AG08396 (cell line): ENCODE results near the gene EOLA1.
"Not testable (repeated sequence)": the region's sequence is repeated elsewhere in the genome, so short reads cannot be mapped to it uniquely, and the experiment has no call there.

ENCODE experiments used
- DNase-seq: peaks from one replicate; pipeline ENCODE4 v3.0.0; 2012; ENCODE audit warnings: low spot score, mixed read lengths

The EOLA1 gene

GRCh38 chrX:149545545-149546543 lies 5.0 kb downstream of the EOLA1 start:
- not testable (repeated sequence) for DNase-seq

GRCh38 chrX:149546962-149547361 lies 6.2 kb downstream of the EOLA1 start:
- DNase-seq: not testable (repeated sequence)

- not testable (repeated sequence) for DNase-seq
Measured at GRCh38 chrX:149547782-149548181, 7.0 kb downstream of the EOLA1 start.

- not testable (repeated sequence) for DNase-seq
Measured at GRCh38 chrX:149549701-149550100, 8.9 kb downstream of the EOLA1 start, which contains the start of gene HSFX3. TSS of gene HSFX3 (minus strand) at chrX:149549924. CDS start at chrX:149549852, 72 bp downstream.

- DNase-seq: not testable (repeated sequence)
Measured at GRCh38 chrX:149550454-149550853, 9.6 kb downstream of the EOLA1 start.

- not testable (repeated sequence) for DNase-seq
Measured at GRCh38 chrX:149551245-149551938, 10.6 kb downstream of the EOLA1 start.

GRCh38 chrX:149551939-149552248 lies 11.1 kb downstream of the EOLA1 start:
- DNase-seq: not testable (repeated sequence)

- not testable (repeated sequence) for DNase-seq
Measured at GRCh38 chrX:149555251-149555650, 14.4 kb downstream of the EOLA1 start.

- DNase-seq: no peak
Measured at GRCh38 chrX:149563359-149563758, 22.5 kb downstream of the EOLA1 start.

GRCh38 chrX:149567621-149568417 lies 27.0 kb downstream of the EOLA1 start:
- DNase-seq: no peak

GRCh38 chrX:149568701-149569296 lies 28.0 kb downstream of the EOLA1 start:
- DNase-seq: no peak

GRCh38 chrX:149569770-149570169 lies 29.0 kb downstream of the EOLA1 start:
- no peak for DNase-seq

- DNase-seq: peak; percentile 33
Measured at GRCh38 chrX:149570668-149571067, 29.9 kb downstream of the EOLA1 start.

GRCh38 chrX:149571770-149572169 lies 31.0 kb downstream of the EOLA1 start:
- DNase-seq: no peak

GRCh38 chrX:149572743-149573142 lies 31.9 kb downstream of the EOLA1 start:
- no peak for DNase-seq

- DNase-seq: not testable (repeated sequence)
Measured at GRCh38 chrX:149573456-149573855, 32.6 kb downstream of the EOLA1 start.

- not testable (repeated sequence) for DNase-seq
Measured at GRCh38 chrX:149585631-149586030, 44.8 kb downstream of the EOLA1 start.

- DNase-seq: not testable (repeated sequence)
Measured at GRCh38 chrX:149587359-149587758, 46.5 kb downstream of the EOLA1 start, which contains the start of gene MAGEA9B. TSS of gene MAGEA9B (minus strand) at chrX:149587459. CDS start at chrX:149583179, 4,280 bp downstream.

- not testable (repeated sequence) for DNase-seq
Measured at GRCh38 chrX:149590993-149591392, 50.2 kb downstream of the EOLA1 start.

- not testable (repeated sequence) for DNase-seq
Measured at GRCh38 chrX:149595214-149595613, 54.4 kb downstream of the EOLA1 start, which contains the start of gene HSFX2. TSS of gene HSFX2 (minus strand) at chrX:149595314. CDS start at chrX:149594700, 614 bp downstream.

- not testable (repeated sequence) for DNase-seq
Measured at GRCh38 chrX:149595943-149596342, 55.1 kb downstream of the EOLA1 start.
